BJ (cell line): ENCODE measurements around the gene CNN2. TPM values are rescaled to one million over a fixed set of nuclear protein-coding genes. Genes with fewer than 3 reads are reported as not detected.

Experiments
- CTCF ChIA-PET: fragments of 350-600 bp; formaldehyde crosslinking; extraction: SDS; loops from one replicate; lab custom pipeline; 2021; ENCODE audit warnings: antibody characterized with exemption, inconsistent platforms; lab: Yijun Ruan, JAX
- POLR2A ChIA-PET: fragments of 300-600 bp; sonication (Branson Sonifier 250); formaldehyde crosslinking; extraction: SDS; loops from one replicate; lab custom pipeline; 2021; ENCODE audit warnings: antibody characterized with exemption; lab: Charles Lee
- DNase-seq: peaks from one replicate; pipeline ENCODE4 v3.0.0-alpha.2; 2011; ENCODE audit warnings: low read depth
- H3K27me3 ChIP-seq: 2 replicates; pipeline ENCODE4 v1.6.0; 2011; ENCODE audit warnings: low read length; ENCODE audit not compliant: control insufficient read depth, insufficient read depth
- H3K36me3 ChIP-seq: 2 replicates; pipeline ENCODE4 v1.5.1; 2011; ENCODE audit warnings: low read length; ENCODE audit not compliant: control insufficient read depth, insufficient read depth
- H3K4me3 ChIP-seq: 2 replicates; pipeline ENCODE4 v1.5.1; 2011; ENCODE audit warnings: low read depth, mild to moderate bottlenecking, control low read depth, low read length
- CTCF ChIP-seq: IDR thresholded peaks from 2 replicates; pipeline ENCODE4 v1.5.1; 2011; ENCODE audit warnings: low read depth, mild to moderate bottlenecking, control low read depth, inconsistent platforms, low read length, moderate library complexity; ENCODE audit not compliant: insufficient read depth
- polyA plus RNA-seq: library from polyadenylated mRNA; depleted of rRNA; stranded (reverse); fragments of >200 nt; gene quantifications from 2 replicates; pipeline ENCODE4 v1.2.3, GENCODE V29; 2011

The CNN2 gene
- polyA plus RNA-seq, 1 experiment, result 529 TPM

- ChIA-PET CTCF (interaction anchor here (0.8 to 1.8 kb wide), 2 partner anchors 9 to 21 kb away, joined by 3 to 12 read pairs; no protein-coding TSS in a partner anchor), POLR2A (no interaction called here)
- Histone ChIP-seq H3K27me3 (no peaks in the 10 kb centered on the region), H3K4me3 (no peak overlapping the region), H3K36me3 (no peaks in the 10 kb centered on the region)
- TF ChIP-seq CTCF, result no peak
- DNase-seq, result no peak
Measured at GRCh38 chr19:1080360-1081161, 54.2 kb downstream of the CNN2 start.

GRCh38 chr19:1081301-1082164, 55.1 kb downstream of the CNN2 start:
- Histone ChIP-seq H3K27me3 (no peaks in the 10 kb centered on the region), H3K36me3 (peaks cover 2% of the 10 kb centered on the region; the same call in 1 of the 2 replicates), H3K4me3 (no peak overlapping the region)
- no peak for DNase-seq
- CTCF ChIA-PET, result interaction anchor here (0.8 to 1.8 kb wide), 2 partner anchors 10 to 20 kb away, joined by 3 to 12 read pairs; no protein-coding TSS in a partner anchor
- POLR2A ChIA-PET, result no interaction called here
- TF ChIP-seq CTCF, result no peak

GRCh38 chr19:1082165-1082927, 55.9 kb downstream of the CNN2 start:
- Histone ChIP-seq H3K36me3 (peaks cover 2% of the 10 kb centered on the region), H3K27me3 (no peaks in the 10 kb centered on the region), H3K4me3 (peak overlapping the region; percentile 32)
- no peak for TF ChIP-seq CTCF
- DNase-seq, result no peak
- ChIA-PET CTCF (interaction anchor here (1.8 kb wide), 1 partner anchor 11 kb away, joined by 12 read pairs; no protein-coding TSS in a partner anchor), POLR2A (interaction anchor here (0.7 kb wide), 1 partner anchor 20 kb away, joined by 5 read pairs; no protein-coding TSS in a partner anchor)

- ChIA-PET CTCF (no interaction called here), POLR2A (interaction anchor here (0.7 kb wide), 1 partner anchor 21 kb away, joined by 5 read pairs; no protein-coding TSS in a partner anchor)
- DNase-seq, result no peak
Measured at GRCh38 chr19:1082928-1083816, 56.8 kb downstream of the CNN2 start.

More at GRCh38 chr19:1082928-1083816, 56.8 kb downstream of the CNN2 start:
- peaks cover 5% of the 10 kb centered on the region for H3K36me3 ChIP-seq
- H3K27me3 ChIP-seq, result no peaks in the 10 kb centered on the region
- TF ChIP-seq CTCF, result no peak
- no peak overlapping the region for H3K4me3 ChIP-seq
